ENCODE measurements around the gene RAC2. TPM values are rescaled to one million over a fixed set of nuclear protein-coding genes. Genes with fewer than 3 reads are reported as not detected.

Gene RAC2
- total and polyA plus RNA-seq, 2 of the 8 experiments (the other 6 are each of a cell fraction or from before 2014, with no cell fraction given), result 2.3 to 4.3 TPM

DNA sequence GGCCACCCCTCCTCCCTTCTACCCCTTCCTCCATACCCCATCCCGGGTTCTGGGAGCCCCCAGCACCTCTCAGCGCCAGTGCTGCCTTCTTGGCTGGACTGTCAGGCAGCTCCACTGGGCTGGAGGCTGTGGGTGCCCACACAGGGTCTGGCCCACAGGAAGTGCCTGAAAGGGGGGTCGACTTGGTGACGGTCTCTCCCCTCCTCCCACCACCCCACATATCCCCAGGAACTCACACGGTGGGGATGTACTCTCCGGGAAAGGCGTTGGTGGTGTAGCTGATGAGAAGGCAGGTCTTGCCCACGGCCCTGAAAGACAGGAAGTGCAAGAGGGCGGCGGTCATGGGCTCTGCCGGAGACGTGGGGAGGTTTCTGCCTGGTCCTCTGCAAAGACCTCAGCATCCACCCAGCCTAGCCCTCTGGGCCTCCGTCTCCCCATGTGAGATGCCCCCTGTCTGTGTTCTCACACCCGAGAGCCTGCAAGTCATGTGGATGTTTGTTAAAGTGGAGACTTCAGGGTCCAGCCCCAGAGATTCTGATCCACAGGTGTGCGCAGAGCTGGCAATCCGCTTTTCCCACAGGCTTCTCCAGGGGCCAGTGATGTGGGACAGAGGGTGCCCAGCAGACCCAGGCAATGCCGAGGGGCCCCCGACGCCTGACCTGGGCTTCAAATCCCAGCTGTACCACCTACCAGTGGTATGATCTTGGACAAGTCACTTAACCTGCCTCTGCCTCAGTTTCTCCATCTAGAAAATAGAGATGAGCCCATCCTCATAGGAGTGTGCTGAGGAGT lies 2.5 kb downstream of the RAC2 start (continued):
- TF ChIP-seq CEBPB (IDR thresholded peaks at IDR 0.05; ENCODE audit: low read depth, low read length), result no peak
- TF ChIP-seq, protein P1, sequence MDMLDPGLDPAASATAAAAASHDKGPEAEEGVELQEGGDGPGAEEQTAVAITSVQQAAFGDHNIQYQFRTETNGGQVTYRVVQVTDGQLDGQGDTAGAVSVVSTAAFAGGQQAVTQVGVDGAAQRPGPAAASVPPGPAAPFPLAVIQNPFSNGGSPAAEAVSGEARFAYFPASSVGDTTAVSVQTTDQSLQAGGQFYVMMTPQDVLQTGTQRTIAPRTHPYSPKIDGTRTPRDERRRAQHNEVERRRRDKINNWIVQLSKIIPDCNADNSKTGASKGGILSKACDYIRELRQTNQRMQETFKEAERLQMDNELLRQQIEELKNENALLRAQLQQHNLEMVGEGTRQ (IDR thresholded peaks at IDR 0.05; ENCODE audit: low read length), result no peak
- no peak for TF ChIP-seq HDAC2 (IDR thresholded peaks at IDR 0.05; ENCODE audit: borderline replicate concordance in 1 of 2, low read depth in 2 of 2, low read length in 2 of 2)
- no peak for TF ChIP-seq SIN3A (conservative IDR thresholded peaks at IDR 0.05 in 1 of 2, IDR thresholded peaks at IDR 0.05 in 1 of 2; ENCODE audit: low read depth in 1 of 2, low read length in 2 of 2)
